HEK293T (cell line): ENCODE results near the gene ARHGAP6.

Experiments
- CTCF ChIA-PET: fragments of 350-600 bp; formaldehyde crosslinking; extraction: SDS; loops from one replicate; lab custom pipeline; 2021; ENCODE audit warnings: antibody characterized with exemption, inconsistent platforms; lab: Yijun Ruan, JAX
- POLR2A ChIA-PET: fragments of 350-600 bp; formaldehyde crosslinking; extraction: SDS; loops from one replicate; lab custom pipeline; 2020; ENCODE audit warnings: antibody characterized with exemption, inconsistent platforms; lab: Yijun Ruan, JAX
- DNase-seq: peaks from one replicate; pipeline ENCODE4 v3.0.0; 2012; ENCODE audit warnings: mixed read lengths; ENCODE audit errors: extremely low spot score
- ARNT ChIP-seq: fragments of 450-650 bp; IDR thresholded peaks from 2 replicates; pipeline ENCODE4 v1.6.1; 2017; ENCODE audit warnings: mild to moderate bottlenecking
- BHLHE40 ChIP-seq: fragments of 450-650 bp; IDR thresholded peaks from 2 replicates; pipeline ENCODE4 v1.6.1; 2016; ENCODE audit warnings: mild to moderate bottlenecking, moderate library complexity, borderline replicate concordance
- CTBP1 ChIP-seq: fragments of 450-650 bp; IDR thresholded peaks from 2 replicates; pipeline ENCODE4 v1.6.1; 2016; ENCODE audit warnings: borderline replicate concordance
- ELF4 ChIP-seq: fragments of 450-650 bp; IDR thresholded peaks from 2 replicates; pipeline ENCODE4 v1.6.1; 2017; ENCODE audit warnings: antibody characterized with exemption
- FOXA1 ChIP-seq: fragments of 450-650 bp; IDR thresholded peaks from 2 replicates; pipeline ENCODE4 v1.6.1; 2016; ENCODE audit warnings: mild to moderate bottlenecking
- FOXK2 ChIP-seq: fragments of 450-650 bp; IDR thresholded peaks from 2 replicates; pipeline ENCODE4 v1.6.1; 2016; ENCODE audit warnings: mild to moderate bottlenecking
- FOXM1 ChIP-seq: fragments of 450-650 bp; IDR thresholded peaks from 2 replicates; pipeline ENCODE4 v1.6.1; 2017; ENCODE audit warnings: mild to moderate bottlenecking, borderline replicate concordance
- HDGF ChIP-seq: fragments of 450-650 bp; IDR thresholded peaks from 2 replicates; pipeline ENCODE4 v1.6.1; 2017; ENCODE audit warnings: antibody characterized with exemption, borderline replicate concordance
- L3MBTL2 ChIP-seq: fragments of 450-650 bp; conservative IDR thresholded peaks from 2 replicates; pipeline ENCODE4 v1.6.1; 2016; ENCODE audit warnings: mild to moderate bottlenecking
- LEF1 ChIP-seq: fragments of 450-650 bp; IDR thresholded peaks from 2 replicates; pipeline ENCODE4 v1.6.1; 2017; ENCODE audit warnings: mild to moderate bottlenecking, borderline replicate concordance
- NFRKB ChIP-seq: fragments of 450-650 bp; IDR thresholded peaks from 2 replicates; pipeline ENCODE4 v1.6.1; 2016; ENCODE audit warnings: mild to moderate bottlenecking, moderate library complexity
- SP1 ChIP-seq: fragments of 450-650 bp; IDR thresholded peaks from 2 replicates; pipeline ENCODE4 v1.6.1; 2017
- SUZ12 ChIP-seq: fragments of 450-650 bp; IDR thresholded peaks from 2 replicates; pipeline ENCODE4 v1.6.1; 2016; ENCODE audit warnings: mild to moderate bottlenecking
- TARDBP ChIP-seq: fragments of 450-650 bp; IDR thresholded peaks from 2 replicates; pipeline ENCODE4 v1.6.1; 2016
- ZNF384 ChIP-seq: fragments of 450-650 bp; IDR thresholded peaks from 2 replicates; pipeline ENCODE4 v1.6.1; 2016
- TF ChIP-seq, protein P1 (sequence below): fragments of 450-650 bp; IDR thresholded peaks from 2 replicates; pipeline ENCODE4 v1.6.1; 2016

Gene ARHGAP6

DNA sequence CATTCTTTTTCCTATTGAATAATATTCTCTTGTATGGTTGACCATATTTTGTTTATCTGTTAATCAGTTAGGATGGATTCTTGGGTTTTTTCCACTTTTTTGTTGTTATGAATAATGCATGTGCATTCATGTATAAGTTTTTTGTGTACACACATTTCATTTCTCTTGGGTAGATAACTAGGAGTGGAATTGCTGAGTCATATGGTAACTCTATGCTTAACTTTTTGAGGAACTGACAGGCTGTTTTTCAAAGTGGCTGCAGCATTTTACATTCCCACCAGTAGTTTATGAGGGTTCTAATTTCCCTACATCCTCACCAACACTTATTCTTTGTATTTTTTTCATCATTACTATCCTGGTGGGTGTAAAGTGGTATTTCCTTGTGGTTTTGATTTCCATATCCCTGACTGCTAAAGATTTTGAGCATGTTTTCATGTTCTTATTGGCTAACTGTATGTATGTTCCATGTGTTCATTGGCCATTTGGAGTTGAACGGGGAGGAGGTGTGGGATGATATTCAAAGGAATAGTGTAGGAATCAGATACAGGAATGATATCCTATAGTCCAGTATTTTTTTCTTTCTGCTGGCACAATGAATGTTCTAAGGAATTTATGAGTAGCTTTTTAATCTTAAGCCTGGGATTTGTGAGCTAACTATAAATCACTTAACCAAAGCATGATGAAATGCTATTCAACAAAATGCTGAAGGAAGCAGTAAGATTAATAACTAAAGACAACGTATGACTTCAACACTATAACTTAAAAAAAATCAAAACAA, 258.2 kb downstream of the ARHGAP6 start:
- POLR2A ChIA-PET = no interaction called here
- DNase-seq = no peak
- CTCF ChIA-PET = no interaction called here
- TF ChIP-seq TARDBP = no peak

DNA sequence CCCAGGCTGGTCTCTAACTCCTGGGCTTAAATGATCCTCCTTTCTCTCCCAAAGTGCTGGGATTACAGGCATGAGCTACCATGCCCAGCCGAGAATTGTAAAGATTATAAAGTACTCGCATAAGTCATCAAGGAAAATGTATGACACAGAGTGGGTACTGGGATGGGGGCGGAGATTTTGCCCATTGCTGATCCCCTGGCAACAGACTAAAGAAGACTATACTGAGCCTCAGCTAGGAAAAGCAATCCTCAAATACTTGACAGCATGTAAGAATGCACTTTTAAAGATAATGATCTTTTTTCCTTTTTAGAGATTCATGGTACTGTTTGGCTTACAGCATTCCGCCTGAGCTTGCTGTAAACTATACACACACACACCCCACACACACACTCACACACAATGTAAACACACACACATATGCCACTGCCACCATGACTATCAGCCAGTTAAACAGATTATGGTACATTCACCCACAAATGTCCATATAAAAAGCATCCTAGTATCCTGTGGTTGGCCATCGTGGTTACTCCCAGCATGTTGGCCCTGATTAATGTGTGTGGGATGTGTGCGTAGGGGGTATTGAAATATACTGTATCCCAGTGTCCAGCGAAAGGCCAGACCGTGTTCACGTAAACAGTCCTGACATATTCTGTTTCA, 259.5 kb downstream of the ARHGAP6 start:
- POLR2A ChIA-PET = no interaction called here
- TF ChIP-seq LEF1 = no peak
- no peak for TF ChIP-seq NFRKB
- TF ChIP-seq, protein P1, sequence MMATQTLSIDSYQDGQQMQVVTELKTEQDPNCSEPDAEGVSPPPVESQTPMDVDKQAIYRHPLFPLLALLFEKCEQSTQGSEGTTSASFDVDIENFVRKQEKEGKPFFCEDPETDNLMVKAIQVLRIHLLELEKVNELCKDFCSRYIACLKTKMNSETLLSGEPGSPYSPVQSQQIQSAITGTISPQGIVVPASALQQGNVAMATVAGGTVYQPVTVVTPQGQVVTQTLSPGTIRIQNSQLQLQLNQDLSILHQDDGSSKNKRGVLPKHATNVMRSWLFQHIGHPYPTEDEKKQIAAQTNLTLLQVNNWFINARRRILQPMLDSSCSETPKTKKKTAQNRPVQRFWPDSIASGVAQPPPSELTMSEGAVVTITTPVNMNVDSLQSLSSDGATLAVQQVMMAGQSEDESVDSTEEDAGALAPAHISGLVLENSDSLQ = no peak
- no peak for TF ChIP-seq TARDBP
- no peak for TF ChIP-seq CTBP1
- TF ChIP-seq ARNT = no peak
- DNase-seq = no peak
- CTCF ChIA-PET = no interaction called here

DNA sequence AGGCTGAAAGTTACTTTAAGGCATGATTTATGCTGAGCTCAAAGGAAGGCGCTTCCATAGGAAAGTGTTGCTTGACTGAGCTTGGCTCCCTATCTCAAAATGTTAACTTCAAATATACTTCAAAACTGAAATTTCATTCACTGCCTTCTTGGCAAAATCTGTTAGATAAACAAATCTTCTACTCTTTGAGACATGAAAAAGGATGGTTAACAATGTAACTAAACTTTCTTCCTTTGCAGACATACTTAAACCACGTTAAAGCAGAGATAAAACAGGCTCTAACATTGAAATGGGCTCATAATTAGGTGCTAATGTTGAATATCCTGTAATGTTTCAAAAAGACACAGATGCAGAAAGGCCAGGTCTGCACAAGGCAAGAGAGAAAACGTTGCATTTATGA, 262.1 kb downstream of the ARHGAP6 start:
- TF ChIP-seq SUZ12 (no peak), HDGF (no peak), FOXA1 (no peak), ELF4 (no peak), SP1 (no peak), ARNT (no peak), L3MBTL2 (no peak), TARDBP (no peak), NFRKB (no peak), FOXM1 (no peak), LEF1 (no peak), ZNF384 (no peak), BHLHE40 (no peak), FOXK2 (no peak), CTBP1 (no peak)
- TF ChIP-seq, protein P1 = no peak
- CTCF ChIA-PET = no interaction called here
- POLR2A ChIA-PET = no interaction called here

DNA sequence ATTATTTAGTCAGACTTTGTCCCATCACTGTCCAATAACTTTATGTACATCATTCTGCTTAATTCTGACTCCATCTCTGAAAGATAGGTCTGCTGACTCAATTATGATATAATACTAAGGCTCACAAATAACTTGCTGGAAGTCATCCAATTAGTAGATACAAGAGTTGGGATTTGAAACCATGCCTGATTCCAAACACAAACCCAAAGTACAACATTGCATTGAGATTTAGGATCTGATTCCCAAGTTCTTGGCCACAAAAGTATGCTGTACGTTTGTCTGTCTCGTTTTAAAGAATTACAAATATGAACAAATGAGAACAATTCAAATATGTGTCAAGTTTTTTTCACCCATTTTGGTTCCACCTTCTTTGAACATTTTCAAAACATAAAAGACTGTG, 263.8 kb downstream of the ARHGAP6 start:
- CTCF ChIA-PET = no interaction called here
- no peak for TF ChIP-seq HDGF
- TF ChIP-seq LEF1 = no peak
- no peak for TF ChIP-seq CTBP1
- no peak for TF ChIP-seq BHLHE40
- TF ChIP-seq SUZ12 = no peak
- TF ChIP-seq, protein P1 = no peak
- no peak for TF ChIP-seq ARNT
- TF ChIP-seq FOXK2 = no peak
- TF ChIP-seq SP1 = no peak
- TF ChIP-seq ELF4 = no peak
- DNase-seq = no peak
- POLR2A ChIA-PET = no interaction called here

More for the DNA sequence above, 262.1 kb downstream of the ARHGAP6 start:
- no peak for DNase-seq

DNA sequence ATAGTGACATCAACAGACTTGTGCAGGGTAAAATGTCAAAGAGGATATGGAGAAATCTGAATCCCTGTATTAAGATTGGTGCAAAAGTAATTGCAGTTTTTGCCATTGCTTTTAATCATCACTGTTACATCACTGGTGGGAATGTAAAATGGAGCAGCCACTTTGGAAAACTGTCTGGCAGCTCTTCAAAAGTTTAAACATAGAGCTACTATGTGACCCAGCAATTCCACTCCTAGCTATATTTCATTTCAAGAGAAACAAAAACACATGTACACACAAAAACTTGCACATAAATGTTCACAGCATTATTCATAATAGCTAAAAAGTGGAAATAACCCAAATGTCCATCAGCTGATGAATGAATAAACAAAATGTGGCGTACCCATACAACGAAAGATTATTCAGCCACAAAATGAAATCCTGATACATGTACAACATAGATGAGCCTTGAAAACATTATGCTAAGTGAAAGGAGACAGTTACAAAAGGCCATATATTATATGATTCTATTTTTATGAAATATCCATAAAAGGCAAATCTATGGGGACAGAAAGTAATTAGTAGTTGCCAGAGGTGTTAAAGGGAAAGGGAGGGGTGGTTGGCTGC, 266.1 kb downstream of the ARHGAP6 start:
- ChIA-PET POLR2A (no interaction called here), CTCF (no interaction called here)
- DNase-seq = no peak
- TF ChIP-seq NFRKB = no peak
- no peak for TF ChIP-seq L3MBTL2
- no peak for TF ChIP-seq SP1
- TF ChIP-seq ZNF384 = no peak
- TF ChIP-seq, protein P1 = no peak
- TF ChIP-seq ARNT = no peak
- TF ChIP-seq LEF1 = no peak
- no peak for TF ChIP-seq SUZ12
- no peak for TF ChIP-seq FOXK2
- TF ChIP-seq BHLHE40 = no peak
- TF ChIP-seq FOXM1 = no peak
- no peak for TF ChIP-seq FOXA1
- no peak for TF ChIP-seq TARDBP

DNA sequence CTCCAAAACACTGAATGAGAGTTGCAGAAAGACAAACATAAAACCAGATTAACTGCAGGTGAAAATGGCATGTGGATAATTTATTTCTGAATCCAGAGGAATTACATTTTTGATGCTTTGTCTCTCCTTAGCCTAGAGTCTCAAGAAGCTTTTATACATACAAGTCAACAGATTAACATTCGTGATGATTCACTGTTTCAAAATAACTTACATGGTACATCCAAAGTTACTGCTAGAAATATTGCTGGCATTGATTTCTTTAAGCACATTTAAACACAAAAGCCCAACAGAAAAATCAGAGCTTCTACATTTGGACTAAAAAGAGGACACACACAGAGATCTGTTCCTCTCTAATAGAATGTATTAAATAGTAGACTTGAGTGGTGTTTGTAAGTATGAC, 266.9 kb downstream of the ARHGAP6 start:
- no peak for TF ChIP-seq ARNT
- TF ChIP-seq TARDBP = no peak
- TF ChIP-seq FOXK2 = no peak
- TF ChIP-seq FOXM1 = no peak
- TF ChIP-seq SP1 = no peak
- TF ChIP-seq HDGF = no peak
- no peak for TF ChIP-seq ELF4
- no peak for TF ChIP-seq FOXA1
- no peak for TF ChIP-seq CTBP1
- TF ChIP-seq L3MBTL2 = no peak
- no peak for TF ChIP-seq NFRKB
- ChIA-PET CTCF (interaction anchor here (0.7 kb wide), 1 partner anchor 1035 kb away, joined by 3 read pairs; no protein-coding TSS in a partner anchor), POLR2A (no interaction called here)
- DNase-seq = no peak
